Lower leg skin (tissue), 3 donors: ENCODE data around the gene DET1.

Experiments used
- CTCF ChIP-seq, 3 donors: fragments of 450-650 bp; IDR thresholded peaks; one replicate each; pipeline ENCODE4 v1.5.1; 2016; ENCODE audit warnings: antibody characterized with exemption in 3 of 3, mild to moderate bottlenecking in 3 of 3, moderate library complexity in 2 of 3
- POLR2A ChIP-seq, 2 donors: fragments of 450-650 bp; IDR thresholded peaks; one replicate each; pipeline ENCODE4 v1.6.1; 2016 to 2017; ENCODE audit warnings: antibody characterized with exemption in 2 of 2, mild to moderate bottlenecking in 1 of 2, moderate library complexity in 1 of 2

GRCh38 chr15:88574655-88575054 is 28.2 kb upstream of the DET1 start:
- TF ChIP-seq POLR2A (IDR thresholded peaks at IDR 0.05), result no peak
- TF ChIP-seq CTCF (IDR thresholded peaks at IDR 0.05), result no peak
